H1 (cell line): ENCODE results near the gene PPM1M.

Experiments used
- CEBPB ChIP-seq: IDR thresholded peaks from 2 replicates; pipeline ENCODE4 v1.6.1; 2012; ENCODE audit warnings: low read depth, low read length
- EZH2 ChIP-seq: fragments of 200-600 bp; sonication (generic); IDR thresholded peaks from 2 replicates; pipeline ENCODE4 v1.7.1; 2012; ENCODE audit warnings: low read depth, mild to moderate bottlenecking, moderate library complexity, low read length, inconsistent platforms; ENCODE audit not compliant: severe bottlenecking
- GABPA ChIP-seq: IDR thresholded peaks from 2 replicates; pipeline ENCODE4 v1.6.1; 2011; ENCODE audit warnings: mild to moderate bottlenecking, low read length, moderate library complexity, borderline replicate concordance; ENCODE audit not compliant: insufficient read depth
- JUN ChIP-seq: IDR thresholded peaks from 2 replicates; pipeline ENCODE4 v1.6.1; 2011; ENCODE audit warnings: low read depth, mild to moderate bottlenecking, improper control_type of control experiment, low read length
- POLR2A ChIP-seq, 2 experiments: IDR thresholded peaks; 1 replicate in 1 of 2; 2 replicates in 1 of 2; pipeline ENCODE4 v1.6.1; 2011; ENCODE audit warnings: low read depth in 2 of 2, low read length in 2 of 2, mild to moderate bottlenecking in 2 of 2; ENCODE audit errors: control extremely low read depth in 1 of 2
- RAD21 ChIP-seq, 2 experiments: IDR thresholded peaks in 1 of 2; conservative IDR thresholded peaks in 1 of 2; 2 replicates each; pipeline ENCODE4 v1.6.1; 2011; ENCODE audit warnings: low read depth in 2 of 2, low read length in 2 of 2, improper control_type of control experiment in 1 of 2, inconsistent platforms in 1 of 2, mild to moderate bottlenecking in 1 of 2, moderate library complexity in 1 of 2
- RBBP5 ChIP-seq: IDR thresholded peaks from 2 replicates; pipeline ENCODE4 v1.7.1; 2012; ENCODE audit warnings: low read depth, mild to moderate bottlenecking, inconsistent platforms, low read length, moderate library complexity, borderline replicate concordance
- SAP30 ChIP-seq: fragments of 300-600 bp; sonication (generic); IDR thresholded peaks from 2 replicates; pipeline ENCODE4 v1.7.1; 2012; ENCODE audit warnings: low read length, moderate library complexity, mild to moderate bottlenecking, inconsistent platforms; ENCODE audit not compliant: insufficient read depth, insufficient replicate concordance
- SIN3A ChIP-seq, 2 experiments: IDR thresholded peaks in 1 of 2; conservative IDR thresholded peaks in 1 of 2; 2 replicates each; pipeline ENCODE4 v1.6.1; 2011 to 2012; ENCODE audit warnings: low read length in 2 of 2, improper control_type of control experiment in 1 of 2, low read depth in 1 of 2, mild to moderate bottlenecking in 1 of 2
- TCF12 ChIP-seq: IDR thresholded peaks from 2 replicates; pipeline ENCODE4 v1.6.1; 2011; ENCODE audit warnings: low read depth, mild to moderate bottlenecking, low read length
- TF ChIP-seq, protein P1 (sequence below), 3 experiments: IDR thresholded peaks; 1 replicate in 2 of 3; 2 replicates in 1 of 3; pipeline versions ENCODE4 v1.5.1 to v1.6.1; 2011; ENCODE audit warnings: low read length in 3 of 3, mild to moderate bottlenecking in 3 of 3, inconsistent platforms in 2 of 3, low read depth in 1 of 3, moderate library complexity in 1 of 3; ENCODE audit not compliant: insufficient read depth in 1 of 3; ENCODE audit errors: control extremely low read depth in 1 of 3

DNA sequence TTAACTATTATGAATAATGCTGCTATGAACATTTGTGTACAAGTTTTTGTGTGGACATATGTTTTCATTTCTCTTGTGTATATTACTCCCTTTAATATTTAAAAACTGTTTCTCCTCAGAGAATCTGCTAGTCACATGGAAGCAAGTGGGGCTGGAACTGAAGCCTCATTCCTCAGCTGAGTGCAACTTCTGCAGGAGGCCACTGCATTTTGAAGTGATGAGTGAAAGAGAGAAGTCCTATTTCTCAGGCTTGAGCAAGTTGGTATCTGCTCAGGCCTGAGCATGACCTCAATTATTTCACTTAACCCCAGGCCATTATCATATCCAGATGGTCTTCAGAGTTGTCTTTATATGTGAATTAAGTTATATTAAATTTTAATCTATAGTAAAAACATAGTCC, 31.7 kb upstream of the PPM1M start:
- TF ChIP-seq POLR2A (IDR thresholded peaks at IDR 0.05; ENCODE audit: control extremely low read depth in 1 of 2, low read depth in 2 of 2, low read length in 2 of 2) (no peak), RBBP5 (no peak), GABPA (no peak), TCF12 (no peak), RAD21 (IDR thresholded peaks at IDR 0.05 in 1 of 2, conservative IDR thresholded peaks at IDR 0.05 in 1 of 2; ENCODE audit: low read depth in 2 of 2, low read length in 2 of 2) (no peak), SAP30 (no peak), EZH2 (no peak), CEBPB (no peak), JUN (no peak), SIN3A (conservative IDR thresholded peaks at IDR 0.05 in 1 of 2, IDR thresholded peaks at IDR 0.05 in 1 of 2; ENCODE audit: low read depth in 1 of 2, low read length in 2 of 2) (no peak)
- TF ChIP-seq, protein P1, sequence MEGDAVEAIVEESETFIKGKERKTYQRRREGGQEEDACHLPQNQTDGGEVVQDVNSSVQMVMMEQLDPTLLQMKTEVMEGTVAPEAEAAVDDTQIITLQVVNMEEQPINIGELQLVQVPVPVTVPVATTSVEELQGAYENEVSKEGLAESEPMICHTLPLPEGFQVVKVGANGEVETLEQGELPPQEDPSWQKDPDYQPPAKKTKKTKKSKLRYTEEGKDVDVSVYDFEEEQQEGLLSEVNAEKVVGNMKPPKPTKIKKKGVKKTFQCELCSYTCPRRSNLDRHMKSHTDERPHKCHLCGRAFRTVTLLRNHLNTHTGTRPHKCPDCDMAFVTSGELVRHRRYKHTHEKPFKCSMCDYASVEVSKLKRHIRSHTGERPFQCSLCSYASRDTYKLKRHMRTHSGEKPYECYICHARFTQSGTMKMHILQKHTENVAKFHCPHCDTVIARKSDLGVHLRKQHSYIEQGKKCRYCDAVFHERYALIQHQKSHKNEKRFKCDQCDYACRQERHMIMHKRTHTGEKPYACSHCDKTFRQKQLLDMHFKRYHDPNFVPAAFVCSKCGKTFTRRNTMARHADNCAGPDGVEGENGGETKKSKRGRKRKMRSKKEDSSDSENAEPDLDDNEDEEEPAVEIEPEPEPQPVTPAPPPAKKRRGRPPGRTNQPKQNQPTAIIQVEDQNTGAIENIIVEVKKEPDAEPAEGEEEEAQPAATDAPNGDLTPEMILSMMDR (IDR thresholded peaks at IDR 0.05; ENCODE audit: control extremely low read depth in 1 of 3, insufficient read depth in 1 of 3, low read depth in 1 of 3, low read length in 3 of 3) = no peak
